HG03442 (cell line): Measurements from ENCODE around the gene NAALADL2.

Experiments
- ATAC-seq: cut with Tn5 transposase; IDR thresholded peaks from one replicate; pipeline ENCODE4 v1.9.1; 2021; ENCODE audit warnings: mild to moderate bottlenecking, moderate library complexity; ENCODE audit not compliant: unreplicated experiment

NAALADL2 gene

GRCh38 chr3:175295248-175296130 lies 436.4 kb downstream of the NAALADL2 start:
- ATAC-seq: no peak

- no peak for ATAC-seq
Measured at GRCh38 chr3:175297216-175297615, 438.1 kb downstream of the NAALADL2 start.

- ATAC-seq: no peak
Measured at GRCh38 chr3:175301741-175302140, 442.6 kb downstream of the NAALADL2 start.

- ATAC-seq: no peak
Measured at GRCh38 chr3:175304404-175304803, 445.3 kb downstream of the NAALADL2 start.

- peak; percentile 50 for ATAC-seq
Measured at GRCh38 chr3:175307642-175308041, 448.5 kb downstream of the NAALADL2 start.

GRCh38 chr3:175308097-175308496 lies 449.0 kb downstream of the NAALADL2 start:
- peak; percentile 8 for ATAC-seq

- no peak for ATAC-seq
Measured at GRCh38 chr3:175310046-175310445, 450.9 kb downstream of the NAALADL2 start.

GRCh38 chr3:175311404-175311803 lies 452.3 kb downstream of the NAALADL2 start:
- ATAC-seq: no peak

- no peak for ATAC-seq
Measured at GRCh38 chr3:175311946-175312345, 452.8 kb downstream of the NAALADL2 start.

GRCh38 chr3:175312791-175313190 lies 453.7 kb downstream of the NAALADL2 start:
- no peak for ATAC-seq

GRCh38 chr3:175316799-175317198 lies 457.7 kb downstream of the NAALADL2 start:
- ATAC-seq: no peak

- no peak for ATAC-seq
Measured at GRCh38 chr3:175325440-175325839, 466.3 kb downstream of the NAALADL2 start.

GRCh38 chr3:175326041-175326440 lies 466.9 kb downstream of the NAALADL2 start:
- ATAC-seq: no peak

GRCh38 chr3:175329373-175329772 lies 470.2 kb downstream of the NAALADL2 start:
- no peak for ATAC-seq

GRCh38 chr3:175335229-175335628 lies 476.1 kb downstream of the NAALADL2 start:
- no peak for ATAC-seq

- ATAC-seq: no peak
Measured at GRCh38 chr3:175336406-175337133, 477.4 kb downstream of the NAALADL2 start.

- no peak for ATAC-seq
Measured at GRCh38 chr3:175337631-175338030, 478.5 kb downstream of the NAALADL2 start.

- no peak for ATAC-seq
Measured at GRCh38 chr3:175338775-175339535, 479.8 kb downstream of the NAALADL2 start.

GRCh38 chr3:175340338-175341015 lies 481.3 kb downstream of the NAALADL2 start:
- no peak for ATAC-seq

GRCh38 chr3:175342196-175342595 lies 483.1 kb downstream of the NAALADL2 start:
- ATAC-seq: no peak

GRCh38 chr3:175343946-175344345 lies 484.8 kb downstream of the NAALADL2 start:
- ATAC-seq: no peak
